ENCODE results near the gene CASP7.

The CASP7 gene

DNA sequence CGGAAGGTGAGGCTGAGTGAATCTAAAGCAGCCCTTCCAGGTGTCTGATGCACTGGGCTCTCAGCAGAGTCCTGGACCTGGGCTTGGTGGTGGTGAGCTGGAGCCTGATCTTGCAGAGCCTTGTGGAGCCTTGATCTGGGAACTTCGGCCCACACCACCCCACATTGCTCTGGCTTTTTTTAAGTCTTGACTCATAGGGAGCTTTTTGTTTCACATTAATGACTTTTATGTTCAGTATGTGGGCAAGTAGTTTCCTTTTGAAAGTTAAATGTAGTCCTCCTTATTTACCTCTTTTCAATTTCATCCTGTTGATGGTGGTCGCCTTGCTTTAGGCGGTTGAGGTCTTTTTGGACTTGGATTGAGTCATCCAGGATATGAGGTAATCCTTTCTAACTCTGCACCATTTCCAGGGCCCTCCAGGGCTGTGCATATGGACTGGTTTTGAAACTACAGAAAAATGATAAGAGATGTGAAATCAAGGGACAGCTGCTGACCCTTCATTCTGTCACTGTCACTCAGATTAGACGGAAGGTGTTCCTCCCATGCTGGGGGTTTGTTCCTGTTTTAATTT lies 12.9 kb upstream of the CASP7 start:
- no peak for DNase-seq

DNA sequence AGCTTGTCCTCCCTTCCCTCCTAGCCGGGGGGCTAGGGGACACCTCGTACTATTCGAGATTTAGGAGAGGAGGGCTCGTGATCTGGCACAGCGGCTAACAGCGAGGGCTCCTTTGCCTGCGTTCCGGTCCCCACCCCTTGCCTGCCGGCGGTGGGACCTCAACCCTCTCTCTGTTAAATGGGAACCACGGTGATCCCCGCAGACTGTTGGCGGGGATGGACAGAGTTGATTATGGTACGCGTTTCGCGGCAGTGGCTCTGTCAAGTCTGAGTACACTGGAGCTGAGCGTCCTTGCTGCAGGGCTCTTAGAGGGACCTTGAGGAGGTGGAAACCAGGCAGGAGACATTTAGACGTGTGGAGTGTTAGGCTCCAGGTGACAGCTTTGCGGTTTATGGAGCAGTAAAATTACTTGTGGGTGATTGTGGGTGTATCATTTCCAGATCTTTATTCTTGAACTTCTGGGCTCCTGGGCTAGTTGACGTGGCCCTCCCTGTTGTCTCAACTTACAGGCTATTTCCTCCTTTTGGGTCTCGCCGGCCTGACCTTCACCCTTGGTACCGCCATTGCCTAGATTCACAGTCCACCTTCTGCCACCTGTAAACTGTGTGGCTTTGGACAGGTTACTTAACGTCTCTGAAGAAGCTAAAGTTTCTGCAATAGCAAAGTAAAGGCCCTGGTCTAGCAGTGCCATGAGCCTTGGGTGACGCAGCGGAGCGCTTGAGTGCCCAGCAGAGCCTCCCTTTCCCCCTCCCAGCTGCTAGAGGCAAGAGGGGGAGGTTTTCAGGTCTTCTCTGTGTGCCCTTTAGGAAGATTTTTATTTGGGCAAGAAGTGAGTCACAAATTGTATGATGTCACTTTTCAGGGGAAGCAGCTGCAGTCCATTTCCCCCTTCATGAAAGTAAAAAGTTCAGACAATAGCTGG lies 739 bp downstream of the CASP7 start:
- peak; percentile 72 for DNase-seq

DNA sequence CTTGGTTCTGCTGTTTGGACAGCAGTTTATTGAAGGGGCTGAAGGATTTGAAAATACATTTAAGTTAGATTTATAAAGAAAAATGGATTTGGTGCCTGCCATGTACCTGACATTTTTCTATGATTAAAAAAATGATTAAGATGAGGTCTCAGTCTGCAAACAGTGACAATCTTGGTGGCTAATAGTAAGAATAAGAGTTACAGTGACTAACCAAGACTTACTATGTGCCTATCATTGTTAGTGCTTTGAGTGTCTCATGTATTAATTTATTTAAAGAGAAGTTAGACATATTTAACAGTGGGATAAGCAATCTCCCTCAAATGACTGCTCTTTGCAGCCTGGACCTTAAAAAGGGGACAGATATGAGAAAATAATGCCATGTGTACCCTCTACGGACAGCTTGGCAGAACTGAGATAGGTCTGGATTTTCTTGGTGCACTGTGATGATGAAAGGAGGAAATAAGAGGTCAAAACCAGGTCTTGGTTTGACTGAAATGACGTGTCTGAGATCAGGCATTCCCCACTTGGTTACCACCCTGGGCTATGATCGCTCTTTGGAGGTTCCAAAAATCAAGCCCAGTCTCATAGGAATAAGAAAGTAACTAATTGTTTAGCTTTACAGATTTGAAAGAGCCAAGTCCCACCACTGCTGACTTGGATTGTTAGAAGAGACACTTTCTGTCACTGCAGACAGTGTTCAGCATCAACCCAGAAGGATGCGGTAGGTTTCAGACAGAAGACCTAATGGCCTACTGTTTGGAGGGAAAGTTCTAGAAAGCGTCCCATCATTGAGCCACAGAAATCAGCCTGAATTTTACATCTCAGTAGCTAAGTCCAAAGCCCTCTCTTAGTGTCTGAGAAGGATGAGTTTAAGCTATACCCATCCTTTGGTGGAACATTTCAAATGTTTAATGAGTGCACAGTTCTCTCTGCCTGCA lies 2.1 kb downstream of the CASP7 start:
- no peak for DNase-seq

DNA sequence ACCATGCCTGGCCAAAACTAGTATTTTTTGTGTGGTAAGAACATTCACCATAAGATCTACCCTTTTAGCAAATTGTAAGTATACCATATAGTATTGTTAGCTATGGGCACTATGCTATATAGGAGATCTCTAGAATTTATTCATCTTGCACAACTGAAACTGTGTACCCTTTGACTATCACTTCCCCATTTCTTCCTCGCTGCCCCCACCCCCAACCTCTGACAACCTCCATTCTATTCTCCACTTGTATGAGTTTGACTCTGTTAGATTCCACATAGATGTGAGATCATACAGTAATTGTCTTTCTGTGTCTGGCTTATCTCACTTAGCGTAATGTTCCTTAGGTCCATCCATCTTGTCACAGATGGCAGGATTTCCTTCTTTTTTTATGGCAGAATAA lies 3.6 kb downstream of the CASP7 start:
- DNase-seq: no peak

DNA sequence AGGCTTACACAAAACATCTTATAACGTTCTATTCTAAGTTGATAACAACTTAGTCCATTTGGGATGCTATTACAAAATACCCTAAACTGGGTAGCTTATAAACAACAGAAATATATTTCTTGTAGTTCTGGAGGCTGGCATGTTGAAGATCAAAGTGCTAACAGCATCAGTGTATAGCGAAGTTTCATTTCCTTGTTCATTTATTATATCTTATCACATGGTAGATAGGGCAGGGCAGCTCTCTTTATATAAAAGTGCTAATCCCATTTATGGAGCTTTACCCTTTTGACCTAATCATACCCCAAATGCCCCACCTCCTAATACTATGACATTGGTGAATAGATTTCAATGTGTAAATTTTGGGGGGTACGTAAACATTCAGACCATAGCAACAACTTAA lies 6.3 kb downstream of the CASP7 start:
- DNase-seq: no peak

DNA sequence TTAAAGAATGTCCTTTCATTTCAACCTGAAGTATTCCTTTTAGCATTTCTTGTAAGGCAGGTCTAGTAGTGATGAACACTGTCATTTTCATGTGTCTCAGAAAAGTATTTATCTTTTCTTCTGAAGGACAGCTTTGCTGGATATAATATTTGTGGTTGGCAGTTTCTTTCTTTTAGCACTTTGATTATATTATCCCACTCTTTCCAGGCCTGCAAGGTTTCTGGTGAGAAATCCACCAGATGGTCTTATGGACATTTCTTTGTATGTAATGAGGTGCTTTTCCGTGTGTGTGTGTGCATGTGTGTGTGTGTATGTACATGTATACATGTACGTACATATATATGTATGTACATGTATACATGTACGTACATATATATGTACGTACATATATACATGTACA lies 7.3 kb downstream of the CASP7 start:
- DNase-seq: no peak

DNA sequence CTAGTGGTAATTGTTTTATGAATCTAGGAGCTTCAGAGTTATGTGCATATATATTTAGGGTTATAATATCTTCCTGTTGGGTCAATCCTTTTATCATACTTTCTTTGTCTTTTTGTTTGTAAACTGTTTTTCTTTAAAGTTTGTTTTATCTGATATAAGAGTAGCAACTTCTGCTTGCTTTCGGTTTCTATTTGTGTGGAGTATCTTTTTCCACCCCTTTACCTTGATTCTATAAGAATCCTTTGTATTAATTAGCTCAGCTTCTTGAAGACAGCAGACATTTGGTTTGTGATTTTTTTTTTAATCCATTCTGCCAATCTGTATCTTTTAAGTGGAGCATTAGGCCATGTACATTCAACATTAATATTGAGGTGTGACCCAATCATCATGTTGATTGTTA lies 9.3 kb downstream of the CASP7 start:
- no peak for DNase-seq

DNA sequence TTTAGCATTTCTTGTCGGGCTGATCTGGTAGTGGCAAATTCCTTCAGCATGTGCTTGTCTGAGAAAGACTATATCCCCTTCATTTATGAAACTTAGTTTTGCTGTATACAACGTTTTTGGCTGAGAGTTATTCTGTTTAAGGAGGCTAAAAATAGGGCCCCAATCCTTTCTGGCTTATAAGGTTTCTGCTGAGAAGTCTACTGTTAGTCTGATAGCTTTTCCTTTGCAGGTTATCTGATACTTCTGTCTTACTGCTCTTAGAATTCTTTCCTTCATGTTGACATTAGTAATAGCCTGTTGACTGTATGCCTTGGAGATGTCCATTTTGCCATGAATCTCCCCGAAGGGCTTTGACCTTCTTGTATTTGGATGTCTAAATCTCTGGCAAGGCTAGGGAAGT lies 9.9 kb downstream of the CASP7 start:
- no peak for DNase-seq

DNA sequence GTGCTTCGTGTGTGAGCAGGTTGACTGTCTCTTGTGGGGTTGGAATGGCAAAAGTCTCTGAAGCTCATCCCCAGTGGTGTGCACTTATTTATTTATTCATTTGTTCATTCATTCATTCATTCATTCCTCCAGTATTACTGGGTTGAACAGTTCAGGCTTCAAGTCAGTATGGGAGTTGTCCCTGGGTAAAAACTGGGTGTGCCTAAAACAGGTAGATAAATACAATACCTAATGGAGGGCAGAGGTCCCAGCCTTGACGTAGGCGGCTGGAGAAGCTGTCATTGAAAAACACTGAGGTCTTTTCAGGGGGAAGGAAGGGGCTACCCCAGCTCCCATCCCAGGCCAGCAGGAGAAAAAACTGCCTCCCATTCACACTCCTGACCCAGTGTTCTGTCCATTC lies 11.0 kb downstream of the CASP7 start:
- no peak for DNase-seq

DNA sequence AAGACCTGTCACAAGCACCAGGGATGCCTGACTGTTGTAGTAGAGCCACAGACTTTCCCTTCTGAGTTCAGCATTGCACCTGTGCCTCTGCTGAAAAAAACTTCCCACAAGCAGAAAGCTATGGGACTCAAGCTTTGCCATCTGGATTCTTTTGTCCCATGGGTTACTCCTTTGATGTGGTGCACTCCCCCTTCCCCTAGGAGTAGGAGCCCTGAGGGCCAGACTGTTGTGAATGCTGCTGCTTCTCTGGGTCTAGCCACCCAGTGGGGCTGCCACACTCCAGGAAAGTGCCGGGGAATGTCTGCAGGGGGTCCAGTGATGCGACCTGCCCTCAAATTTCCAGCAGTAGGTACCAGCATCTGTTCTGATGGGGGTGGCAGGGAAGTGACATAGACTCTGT lies 11.7 kb downstream of the CASP7 start:
- no peak for DNase-seq

DNA sequence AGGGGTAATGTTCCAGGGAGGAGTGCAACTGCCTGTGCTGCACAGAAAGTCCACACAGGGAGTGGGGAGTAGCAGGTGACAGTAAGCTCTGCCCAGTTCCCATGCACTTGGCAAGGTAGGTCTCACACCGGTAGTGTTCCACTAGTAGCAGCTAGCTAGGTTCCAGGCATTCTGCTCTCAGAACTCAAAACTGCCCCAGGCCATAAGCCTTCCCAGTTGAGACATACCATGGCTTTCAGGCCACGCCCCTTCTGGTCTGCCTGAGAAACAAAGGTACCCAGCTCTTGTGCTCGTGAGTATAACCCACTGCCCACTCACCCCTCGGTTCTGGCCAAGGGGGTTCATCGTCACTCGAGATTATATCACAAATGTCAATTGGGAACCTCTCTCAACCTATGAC lies 12.6 kb downstream of the CASP7 start:
- no peak for DNase-seq

DNA sequence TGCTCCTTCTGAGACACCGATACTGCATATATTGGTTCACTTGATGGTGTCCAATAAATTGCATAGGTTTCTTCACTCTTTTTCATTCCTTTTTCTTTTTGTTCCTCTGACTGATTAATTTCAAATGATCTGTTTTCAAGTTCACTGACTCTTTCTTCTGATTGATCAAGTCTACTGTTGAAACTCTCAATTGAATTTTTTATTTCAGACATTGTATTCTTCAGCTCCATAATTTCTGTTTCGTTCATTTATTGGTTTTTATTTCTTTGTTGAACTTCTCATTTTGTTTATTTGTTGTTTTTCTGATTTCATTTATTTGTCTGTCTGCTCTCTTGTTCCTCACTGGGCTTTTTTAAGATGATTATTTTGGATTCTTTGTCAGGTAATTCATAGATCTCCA lies 13.6 kb downstream of the CASP7 start:
- no peak for DNase-seq

DNA sequence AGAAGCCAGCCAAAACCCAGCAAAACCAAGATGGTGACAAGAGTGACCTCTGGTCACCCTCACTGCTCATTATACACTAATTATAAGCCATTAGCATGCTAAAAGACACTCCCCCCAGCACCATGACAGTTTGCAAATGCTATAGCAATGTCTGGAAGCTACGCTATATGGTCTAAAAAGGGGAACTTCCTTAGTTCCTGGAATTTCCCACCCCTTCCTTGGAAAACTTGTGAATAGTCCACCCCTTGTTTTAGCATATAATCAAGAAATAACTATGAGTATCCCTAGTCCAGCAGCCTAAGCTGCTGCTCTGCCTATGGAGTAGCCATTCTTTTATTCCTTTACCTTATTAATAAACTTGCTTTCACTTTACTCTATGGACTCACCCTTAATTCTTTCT lies 16.0 kb downstream of the CASP7 start:
- DNase-seq: no peak

DNA sequence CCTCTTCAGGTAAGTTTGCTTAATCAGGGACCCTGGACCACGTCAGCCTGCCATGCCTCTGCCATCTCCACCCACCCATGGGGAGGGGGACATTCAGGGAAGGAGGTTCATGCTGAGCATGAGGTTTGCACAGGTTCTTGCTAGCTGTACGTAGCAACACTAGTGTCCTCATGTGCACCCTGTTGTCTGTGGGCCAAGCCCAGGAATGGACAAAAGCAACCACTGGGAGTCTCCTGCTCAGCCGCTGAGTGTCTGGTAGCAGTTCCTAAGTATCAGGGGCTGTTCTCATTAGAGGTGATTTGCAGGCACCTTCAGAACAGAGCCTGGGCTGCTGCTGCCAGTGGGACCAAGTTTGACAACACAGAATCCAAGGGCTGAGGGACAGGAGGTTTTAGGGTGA lies 17.9 kb downstream of the CASP7 start:
- DNase-seq: no peak

DNA sequence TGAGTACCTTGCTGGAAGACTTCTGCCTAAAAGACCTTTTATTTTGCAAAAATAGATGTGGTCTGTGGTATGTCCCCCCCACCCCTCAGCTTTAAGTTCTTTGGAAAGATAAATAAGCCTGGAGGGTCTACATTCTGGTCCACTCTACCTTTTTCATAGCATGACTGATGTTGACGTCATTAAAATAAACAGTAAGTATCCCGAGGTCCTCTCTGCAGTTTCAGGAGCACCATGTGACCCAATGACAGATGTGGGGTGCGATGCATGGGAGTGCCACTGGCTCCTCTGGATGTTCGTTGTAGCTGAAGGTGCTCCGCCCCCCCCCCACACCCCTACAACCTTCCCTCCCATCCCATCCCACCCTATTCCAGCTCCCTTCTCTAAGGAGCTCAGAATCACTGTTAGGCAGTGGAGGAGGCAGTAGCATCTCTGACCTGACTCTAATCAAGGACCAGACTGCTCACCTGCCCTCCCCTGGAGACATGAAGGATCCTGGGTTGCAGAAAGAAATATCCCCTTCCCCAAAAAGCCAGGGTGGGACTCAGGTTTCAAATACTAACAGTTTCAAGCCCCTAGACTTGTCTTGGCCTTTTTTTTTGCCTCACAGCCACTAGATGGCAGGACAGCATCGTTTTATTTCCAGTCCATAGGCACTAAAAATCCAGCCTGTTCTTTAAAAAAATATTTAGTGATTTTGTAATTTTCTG lies 25.1 kb downstream of the CASP7 start:
- no peak for DNase-seq

DNA sequence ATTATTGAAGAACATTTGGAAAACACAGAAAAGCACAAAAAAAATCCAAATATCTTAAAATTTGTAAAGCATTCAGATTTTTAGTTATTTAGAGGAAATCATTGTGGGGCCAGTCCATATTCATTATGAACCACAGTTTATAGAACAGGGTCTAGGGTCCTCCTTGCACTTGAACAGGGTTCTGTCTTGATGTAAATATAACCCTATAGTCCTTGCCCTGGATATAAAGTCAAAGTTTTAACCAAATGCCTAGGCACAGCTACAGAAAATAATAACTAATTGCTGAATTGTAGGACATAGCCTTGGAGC lies 25.6 kb downstream of the CASP7 start:
- no peak for DNase-seq

DNA sequence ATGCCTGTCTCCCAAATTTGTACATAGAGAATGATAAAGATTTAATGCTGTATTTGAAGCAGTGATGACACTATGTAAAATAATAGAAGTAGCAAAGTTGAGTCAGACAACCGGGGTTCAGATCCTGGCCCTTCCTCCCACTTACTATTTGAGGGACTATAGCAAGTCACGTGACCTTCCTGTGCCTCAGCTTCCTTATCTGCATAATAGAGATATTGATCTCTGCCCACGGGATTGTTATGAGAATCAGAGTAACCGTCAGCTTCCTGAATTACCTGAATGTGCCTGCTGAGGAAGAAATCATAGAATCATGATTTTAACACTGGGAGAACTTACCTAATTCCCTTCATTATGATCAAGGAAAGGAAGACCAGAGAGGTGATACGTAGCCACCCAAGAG lies 26.9 kb downstream of the CASP7 start:
- DNase-seq: no peak

DNA sequence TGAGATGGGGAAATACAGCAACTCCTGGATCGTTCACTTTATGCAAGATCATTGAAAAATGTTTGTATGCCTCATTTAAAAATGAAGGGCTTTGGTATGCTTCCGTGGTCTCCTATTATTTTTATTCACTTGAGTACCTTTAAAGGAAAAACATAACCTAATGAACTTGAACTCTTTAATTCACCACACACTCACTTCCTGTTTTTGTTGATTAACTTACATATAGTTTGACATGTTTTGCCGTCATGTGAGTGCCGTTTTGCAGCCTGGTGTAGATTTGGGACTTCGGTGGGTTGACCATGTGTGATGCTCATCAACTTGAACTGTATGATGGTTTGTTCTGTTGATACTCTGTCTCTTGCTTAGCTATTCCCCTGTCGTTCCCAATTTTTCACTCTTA lies 28.9 kb downstream of the CASP7 start:
- no peak for DNase-seq

DNA sequence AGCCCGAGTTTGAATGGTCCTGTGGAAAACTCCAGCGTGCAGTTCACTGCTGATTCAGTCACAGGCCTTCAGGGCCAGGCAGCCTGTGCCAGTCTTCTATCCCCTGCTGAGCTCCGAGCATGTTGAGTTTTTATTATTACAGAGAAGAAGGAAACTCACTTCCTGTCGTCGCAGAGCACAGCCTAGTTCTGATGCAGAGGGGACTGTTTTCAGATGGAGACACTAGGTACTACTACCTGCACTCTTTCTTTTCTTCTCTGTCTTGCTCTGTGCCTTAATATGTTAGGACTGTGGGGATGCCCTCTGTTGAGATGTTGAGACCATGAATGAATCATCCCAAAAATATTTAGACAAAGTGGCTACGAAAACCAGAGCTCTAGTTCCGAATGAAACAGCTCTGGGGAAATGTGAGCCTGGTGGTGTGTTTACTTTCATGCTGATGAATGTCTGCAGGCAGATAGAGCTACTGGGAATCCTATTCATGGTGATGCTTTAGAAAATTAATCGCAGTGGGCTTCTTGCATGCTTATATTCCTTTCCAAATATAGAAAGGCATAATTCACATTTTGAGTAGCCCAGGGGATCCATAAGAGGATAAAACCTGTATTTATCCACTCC lies 29.6 kb downstream of the CASP7 start:
- no peak for DNase-seq

DNA sequence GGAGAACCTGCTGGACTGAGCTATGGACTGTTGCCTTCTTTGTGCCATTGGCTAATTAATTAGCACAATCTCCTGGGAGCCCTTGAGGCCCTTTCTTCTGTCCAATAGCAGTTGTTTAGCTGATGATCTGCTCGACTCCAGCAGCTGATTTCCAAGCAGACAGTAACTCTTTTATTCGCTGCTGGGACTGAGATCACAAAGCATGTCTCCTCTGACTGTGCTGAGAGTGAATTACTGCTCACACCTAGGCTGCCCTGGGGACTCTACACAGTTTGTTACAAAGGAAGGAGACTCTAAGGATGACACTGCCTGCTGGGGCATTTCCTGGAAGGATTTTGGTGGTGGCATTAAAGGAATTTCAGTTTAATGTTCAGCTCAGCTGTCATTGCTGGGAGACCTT lies 31.4 kb downstream of the CASP7 start:
- no peak for DNase-seq

DNA sequence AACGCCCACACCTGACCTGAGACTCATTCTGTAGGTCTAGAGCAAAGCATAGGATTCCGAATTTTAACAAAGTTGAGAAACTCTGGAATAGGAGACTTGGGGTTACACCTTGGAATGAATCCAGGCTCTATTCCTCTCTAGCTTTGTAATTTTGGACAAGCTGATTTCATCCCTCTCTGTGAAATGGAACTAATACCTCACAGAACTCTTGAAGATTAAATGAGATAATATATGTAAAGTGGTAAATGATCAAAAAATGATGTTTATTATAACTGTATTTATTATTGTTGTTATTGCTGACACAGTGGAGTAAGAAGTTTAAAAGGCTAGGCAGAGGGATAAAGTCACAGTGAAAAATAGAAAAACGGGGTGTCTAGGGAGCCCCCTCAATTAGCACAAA lies 32.3 kb downstream of the CASP7 start:
- no peak for DNase-seq

DNA sequence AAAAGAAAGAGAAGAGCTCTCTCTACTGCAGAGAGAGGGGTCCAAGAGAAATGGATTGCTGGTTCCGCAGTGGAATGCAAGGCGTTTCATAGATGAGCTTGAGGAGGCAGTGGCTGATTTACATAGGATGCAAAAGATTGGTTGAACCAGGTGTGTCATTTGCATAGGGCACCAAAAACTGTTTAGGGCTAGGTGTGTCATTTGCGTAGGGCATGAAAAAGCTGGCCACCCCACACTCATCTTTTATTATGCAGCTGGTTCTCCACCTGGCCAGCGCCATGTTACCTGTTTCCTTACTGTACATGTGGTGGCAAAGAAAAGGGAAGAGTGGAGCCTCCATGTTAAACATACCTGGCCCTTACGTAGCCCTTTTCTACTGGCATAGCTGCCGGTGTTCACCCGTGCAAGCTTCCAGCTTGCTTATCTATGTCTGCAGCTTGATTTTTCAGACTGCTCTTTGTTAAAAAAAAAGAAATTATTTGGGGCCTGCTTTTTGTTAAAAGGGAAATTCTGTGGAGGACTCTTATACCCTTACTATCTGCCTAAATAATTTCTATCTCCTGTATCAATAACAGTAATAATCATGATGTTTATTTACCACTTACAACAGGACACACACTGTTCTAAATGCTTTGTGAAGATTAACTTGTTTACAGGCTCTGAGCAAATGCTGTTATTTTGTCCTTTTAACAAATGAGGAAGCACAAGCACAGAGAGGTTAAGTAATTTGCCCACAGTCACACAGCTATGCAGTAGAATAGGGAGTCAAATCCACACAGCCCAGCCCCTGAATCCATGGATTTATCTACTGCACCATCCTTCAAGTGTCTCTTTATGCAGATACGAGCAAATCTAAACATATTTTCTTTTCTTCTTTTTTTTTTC lies 33.3 kb downstream of the CASP7 start:
- no peak for DNase-seq
